Fibroblast of skin of left quadriceps (primary cell): ENCODE data around the gene OR4Q3.
"Not testable (repeated sequence)": the region's sequence is repeated elsewhere in the genome, so short reads cannot be mapped to it uniquely, and the experiment has no call there.

Source experiments
- DNase-seq, 2 experiments: peaks; one replicate each; pipeline ENCODE4 v3.0.0-alpha.2; 2013; ENCODE audit warnings: low read depth in 2 of 2

OR4Q3 gene

GRCh38 chr14:19743256-19743655, at the start of gene OR4Q3:
Gene OR4Q3, plus strand, starts transcription at chr14:19743571.
- DNase-seq, result no peak

GRCh38 chr14:19729359-19729758, 14.0 kb upstream of the OR4Q3 start:
- DNase-seq, result no peak

GRCh38 chr14:19729763-19730162, 13.6 kb upstream of the OR4Q3 start:
- no peak for DNase-seq

GRCh38 chr14:19733893-19734292, 9.5 kb upstream of the OR4Q3 start:
- DNase-seq, result not testable (repeated sequence)

- DNase-seq, result not testable (repeated sequence)
Observed at GRCh38 chr14:19752316-19752715, 8.9 kb downstream of the OR4Q3 start.

- no peak for DNase-seq
Observed at GRCh38 chr14:19754172-19754571, 10.8 kb downstream of the OR4Q3 start.

GRCh38 chr14:19771491-19771890, 28.1 kb downstream of the OR4Q3 start:
- not testable (repeated sequence) for DNase-seq

- DNase-seq, result no peak
Observed at GRCh38 chr14:19771895-19772430, 28.6 kb downstream of the OR4Q3 start.

- DNase-seq, result not testable (repeated sequence)
Observed at GRCh38 chr14:19772454-19772853, 29.1 kb downstream of the OR4Q3 start.

GRCh38 chr14:19773204-19773603, 29.8 kb downstream of the OR4Q3 start, which contains the start of gene OR4M1:
Gene OR4M1, plus strand, starts transcription at chr14:19773504. Its CDS starts 6,819 bp downstream, at chr14:19780323.
- DNase-seq, result not testable (repeated sequence)

GRCh38 chr14:19775587-19775986, 32.2 kb downstream of the OR4Q3 start:
- no peak for DNase-seq

- DNase-seq, result not testable (repeated sequence)
Observed at GRCh38 chr14:19785848-19786247, 42.5 kb downstream of the OR4Q3 start.

GRCh38 chr14:19787318-19787717, 43.9 kb downstream of the OR4Q3 start:
- not testable (repeated sequence) for DNase-seq

GRCh38 chr14:19788150-19788549, 44.8 kb downstream of the OR4Q3 start:
- DNase-seq, result not testable (repeated sequence)

GRCh38 chr14:19796520-19797108, 53.2 kb downstream of the OR4Q3 start:
- not testable (repeated sequence) for DNase-seq
